Measurements from ENCODE around the gene ELF4.

Gene ELF4

DNA sequence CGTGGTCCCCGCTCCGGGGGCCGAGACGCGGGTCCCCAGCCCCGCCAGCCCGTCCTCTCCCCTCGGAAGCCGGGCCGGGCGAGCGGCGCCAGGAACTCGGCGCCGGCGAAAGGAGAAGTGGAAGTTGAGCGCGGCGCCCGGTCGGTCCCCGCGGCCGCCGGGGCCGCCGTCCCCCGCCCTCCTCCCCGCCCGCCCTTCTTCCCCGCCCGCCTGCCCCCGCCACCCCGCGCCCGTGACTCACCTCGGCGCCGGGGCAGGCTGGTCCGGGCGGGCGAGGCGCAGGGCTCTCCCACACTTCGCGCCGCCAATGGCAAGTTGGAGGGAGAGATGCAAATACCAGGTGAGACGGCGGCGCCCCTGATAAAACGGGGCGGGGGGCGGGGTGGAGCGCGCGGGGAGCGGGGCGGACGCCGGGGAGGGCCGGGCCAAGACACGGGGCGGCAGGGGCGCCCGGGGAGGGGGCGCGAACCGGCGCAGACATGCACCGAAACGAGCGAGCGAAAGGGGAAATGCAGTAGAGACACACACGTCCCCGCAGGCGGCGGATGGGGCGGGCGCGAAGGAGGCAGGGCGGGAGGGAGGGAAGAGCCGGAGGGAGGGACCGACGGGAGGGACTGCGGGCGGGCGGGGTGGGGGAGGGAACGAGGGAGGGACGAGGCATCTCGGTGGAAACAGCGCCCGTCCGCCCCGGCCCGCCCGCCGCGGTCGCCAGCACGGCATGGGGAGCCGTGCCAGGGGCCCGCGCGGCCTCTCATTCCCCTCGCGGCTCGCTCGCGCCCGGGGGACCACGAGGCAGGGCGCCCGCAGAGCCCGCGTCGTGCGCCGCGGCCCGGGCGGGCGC is at the start of gene ELF4:
ELF4 (minus strand) TSS at position 119 of the 841 bp plus-strand sequence. CDS start 29,167 bp downstream, outside the sequence.
- peak within 1 kb of the TSS; percentile 88 for H3K27ac ChIP-seq
- no peak for DNase-seq (ENCODE audit: low read depth, low spot score)

DNA sequence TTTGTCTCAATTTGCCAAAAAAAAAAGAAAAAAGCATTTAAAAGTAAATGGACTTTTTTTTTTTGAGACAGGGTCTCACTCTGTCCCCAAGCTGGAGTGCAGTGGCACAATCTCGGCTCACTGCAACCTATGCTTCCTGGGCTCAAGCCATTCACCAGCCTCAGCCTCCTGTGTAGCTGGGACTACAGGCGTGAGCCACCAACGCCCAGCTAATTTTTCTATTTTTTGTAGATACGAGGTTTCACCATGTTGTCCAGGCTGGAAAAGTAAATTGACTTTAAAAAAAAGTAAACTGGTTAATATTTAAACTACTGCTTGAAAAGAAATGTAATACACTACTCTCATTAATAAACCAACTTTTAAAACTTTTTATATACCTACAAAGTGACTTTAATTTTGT is 49.5 kb upstream of the ELF4 start:
- DNase-seq (ENCODE audit: low read depth, low spot score) = no peak
- no peak overlapping the region for H3K27ac ChIP-seq

DNA sequence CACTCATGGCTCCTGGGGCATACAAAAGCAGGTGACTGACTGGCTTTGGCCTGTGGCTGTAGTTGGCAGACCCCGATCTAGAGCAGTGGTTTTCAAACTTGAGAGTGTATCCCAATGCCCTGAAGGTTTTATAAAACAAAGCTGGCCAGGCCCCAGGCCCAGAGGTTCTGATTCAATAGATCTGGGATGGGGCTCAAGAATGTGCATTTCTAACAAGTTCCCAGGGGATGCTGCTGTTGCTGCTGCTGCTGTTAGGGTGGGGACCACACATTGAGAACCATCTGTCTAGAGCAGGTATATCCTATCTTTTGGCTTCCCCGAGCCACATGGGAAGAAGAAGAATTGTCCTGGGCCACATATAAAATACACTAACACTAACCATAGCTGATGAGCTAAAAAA is 48.0 kb upstream of the ELF4 start:
- no peak overlapping the region for H3K27ac ChIP-seq
- no peak for DNase-seq (ENCODE audit: low read depth, low spot score)

DNA sequence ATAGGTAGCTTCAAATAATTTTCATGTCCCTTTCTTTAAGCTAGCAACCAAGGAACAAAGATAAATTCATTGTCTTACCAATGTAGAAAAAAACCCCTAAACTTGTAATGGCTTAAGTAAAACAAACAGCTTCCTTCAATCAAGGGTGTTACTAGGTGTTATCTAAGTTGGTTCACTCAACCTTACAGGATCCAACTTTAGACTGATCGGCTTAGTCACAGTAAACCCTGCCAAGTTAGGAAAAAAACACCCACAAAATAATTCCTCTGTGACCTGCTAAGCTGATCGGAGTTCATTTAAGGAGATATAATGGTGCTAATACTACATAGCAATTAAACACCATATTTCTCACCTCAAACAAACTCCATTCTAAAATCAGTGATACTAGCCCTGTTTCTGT is 45.3 kb upstream of the ELF4 start:
- H3K27ac ChIP-seq = no peak overlapping the region
- no peak for DNase-seq (ENCODE audit: low read depth, low spot score)

DNA sequence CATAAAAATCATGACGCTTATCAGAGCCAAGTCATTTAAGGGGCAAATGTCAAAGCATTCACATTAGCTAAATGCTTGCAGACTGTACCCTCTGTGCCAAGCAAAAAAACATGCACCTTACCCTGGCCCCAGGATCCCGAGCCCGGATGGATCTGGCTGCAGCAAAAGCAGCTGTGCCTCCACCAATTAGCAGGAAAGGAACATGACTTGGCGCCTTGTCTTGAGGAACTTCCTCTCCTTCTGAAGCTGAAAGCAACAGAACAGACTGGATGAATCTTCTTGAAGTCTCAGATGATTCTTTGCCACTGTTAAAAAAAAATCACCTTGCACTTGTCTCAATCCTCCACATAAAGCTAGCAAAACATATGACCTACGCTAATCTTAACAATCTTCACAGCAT is 37.3 kb upstream of the ELF4 start:
- H3K27ac ChIP-seq = no peak overlapping the region
- no peak for DNase-seq (ENCODE audit: low read depth, low spot score)

DNA sequence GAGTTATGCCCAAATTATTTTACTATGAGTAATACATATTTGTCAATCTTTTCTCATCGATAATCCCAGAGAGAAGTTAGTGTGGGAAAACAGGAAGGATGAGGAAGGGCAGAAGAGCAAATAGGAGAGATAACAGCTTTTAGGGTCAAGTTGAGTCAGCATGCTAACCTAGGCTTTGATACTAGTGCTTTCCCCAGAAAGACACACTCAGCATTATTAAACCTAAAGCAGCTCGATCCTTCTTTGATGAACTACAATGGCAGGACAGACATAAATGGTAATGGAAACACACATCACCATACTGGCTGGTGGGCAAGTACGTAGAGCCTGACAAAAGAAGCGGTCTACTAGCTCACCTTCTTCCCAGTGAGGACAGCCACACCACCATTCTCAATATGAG is 34.8 kb upstream of the ELF4 start:
- no peak overlapping the region for H3K27ac ChIP-seq
- no peak for DNase-seq (ENCODE audit: low read depth, low spot score)

DNA sequence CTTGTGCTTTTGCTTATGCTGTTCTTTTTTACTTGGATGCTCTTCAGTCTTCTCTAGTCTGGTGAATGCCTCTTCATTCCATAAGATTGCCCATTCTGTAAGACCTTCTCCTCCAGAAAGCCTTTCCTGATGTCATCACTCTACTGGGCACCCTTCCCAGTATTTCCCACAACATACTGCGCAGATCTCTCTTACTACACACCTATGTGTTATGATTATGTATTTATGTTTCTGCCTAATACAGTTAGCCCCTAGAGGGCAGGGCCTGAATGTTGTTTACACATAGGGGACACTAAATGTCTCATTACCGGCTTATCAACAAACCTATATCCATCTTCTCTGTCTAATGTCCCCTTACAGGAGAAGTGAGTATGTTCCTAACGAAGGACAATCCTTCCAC is 34.2 kb upstream of the ELF4 start:
- no peak overlapping the region for H3K27ac ChIP-seq
- no peak for DNase-seq (ENCODE audit: low read depth, low spot score)

DNA sequence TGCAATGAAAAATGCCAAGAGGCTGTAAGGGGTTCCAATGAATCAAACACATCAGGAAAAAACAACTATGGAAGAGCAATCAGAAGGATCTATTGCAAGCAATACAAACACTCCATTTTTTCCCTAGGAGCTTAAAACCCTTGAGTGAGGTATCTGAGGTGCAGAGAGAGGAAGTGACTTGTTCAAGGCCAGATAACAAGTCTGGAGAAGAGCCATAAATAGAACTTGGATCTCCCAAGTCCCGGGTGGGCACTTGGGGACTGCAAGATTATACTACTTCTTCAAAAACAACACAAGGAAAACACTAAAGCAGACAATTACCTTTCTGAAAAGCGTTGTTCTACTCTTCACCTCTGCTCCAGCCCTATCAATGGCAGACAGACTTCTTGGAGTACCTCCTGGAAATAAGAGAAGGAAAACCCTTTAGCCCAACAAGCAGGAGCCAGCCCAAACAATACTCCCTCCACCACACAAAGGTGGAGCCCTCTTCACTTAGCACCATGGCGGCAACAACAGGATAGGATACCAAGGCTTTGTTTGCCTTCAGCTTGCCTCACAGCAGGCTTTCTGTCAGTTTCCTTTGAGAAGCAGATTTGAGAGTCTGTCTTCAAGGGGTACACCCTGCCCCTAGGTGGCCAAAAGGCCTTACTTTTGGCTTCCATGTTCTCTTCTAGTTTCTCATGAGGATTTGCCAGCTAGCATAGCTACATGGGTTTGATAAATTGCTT is 29.3 kb upstream of the ELF4 start:
- no peak overlapping the region for H3K27ac ChIP-seq
- DNase-seq (ENCODE audit: low read depth, low spot score) = no peak

DNA sequence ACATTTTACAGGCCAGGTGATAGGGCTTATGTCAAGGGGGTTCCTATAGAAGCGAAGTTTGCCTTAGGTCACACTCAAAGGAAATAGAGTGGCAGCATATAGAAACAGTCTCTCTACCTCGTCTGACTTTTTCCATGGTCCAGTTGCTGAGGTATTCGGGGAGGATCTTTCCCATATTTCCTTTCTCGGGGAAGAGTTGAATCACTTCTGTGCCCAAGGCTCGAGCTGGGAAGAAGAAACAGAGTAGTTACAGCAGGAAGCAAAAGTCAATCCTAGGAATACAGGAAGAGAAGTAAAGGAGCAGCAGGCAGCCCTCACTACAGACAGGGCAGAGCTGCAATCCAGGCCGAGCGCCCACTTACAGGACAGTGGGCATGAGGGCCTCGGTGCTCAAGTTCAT is 26.7 kb upstream of the ELF4 start:
- DNase-seq (ENCODE audit: low read depth, low spot score) = no peak
- H3K27ac ChIP-seq = no peak overlapping the region

DNA sequence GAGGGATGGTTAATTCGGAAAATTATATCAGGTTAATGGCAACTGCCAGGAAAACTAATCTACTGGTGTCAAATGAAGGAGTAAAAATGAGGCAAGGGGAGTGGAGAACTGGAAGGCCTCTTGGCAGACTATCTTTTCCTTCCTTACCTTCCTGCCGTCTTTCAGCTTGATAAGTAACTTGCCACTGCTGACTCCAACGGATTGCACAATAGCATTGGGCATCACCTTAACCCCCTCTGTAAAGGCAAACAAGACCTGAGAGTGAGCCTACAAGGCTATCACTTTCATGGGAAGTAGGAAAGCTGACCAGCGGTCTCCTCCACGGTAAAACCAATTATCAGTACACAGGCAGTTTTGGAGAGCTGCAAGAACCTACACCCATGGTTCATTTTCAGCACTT is 26.2 kb upstream of the ELF4 start:
- H3K27ac ChIP-seq = no peak overlapping the region
- DNase-seq (ENCODE audit: low read depth, low spot score) = no peak

DNA sequence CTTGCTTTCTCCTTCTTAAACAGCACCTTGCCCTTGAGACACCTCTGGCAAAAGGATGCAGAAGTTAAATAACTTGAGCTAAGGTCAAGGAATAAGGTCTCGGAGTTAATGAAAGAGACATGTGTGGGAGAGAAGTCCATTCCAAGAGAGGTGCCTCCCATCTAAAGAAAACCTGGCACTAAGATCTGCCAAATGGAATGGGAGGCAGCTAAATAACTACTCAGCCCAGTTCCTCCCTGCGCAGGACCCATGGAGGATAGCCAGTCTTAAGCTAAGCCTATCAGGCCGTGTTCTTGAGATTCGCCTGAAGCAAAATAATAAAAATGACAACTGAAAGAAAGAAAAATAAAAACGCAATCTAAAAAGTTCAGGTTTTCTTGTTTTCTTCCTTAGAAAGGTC is 20.7 kb upstream of the ELF4 start:
- DNase-seq (ENCODE audit: low read depth, low spot score) = no peak
- no peak overlapping the region for H3K27ac ChIP-seq

DNA sequence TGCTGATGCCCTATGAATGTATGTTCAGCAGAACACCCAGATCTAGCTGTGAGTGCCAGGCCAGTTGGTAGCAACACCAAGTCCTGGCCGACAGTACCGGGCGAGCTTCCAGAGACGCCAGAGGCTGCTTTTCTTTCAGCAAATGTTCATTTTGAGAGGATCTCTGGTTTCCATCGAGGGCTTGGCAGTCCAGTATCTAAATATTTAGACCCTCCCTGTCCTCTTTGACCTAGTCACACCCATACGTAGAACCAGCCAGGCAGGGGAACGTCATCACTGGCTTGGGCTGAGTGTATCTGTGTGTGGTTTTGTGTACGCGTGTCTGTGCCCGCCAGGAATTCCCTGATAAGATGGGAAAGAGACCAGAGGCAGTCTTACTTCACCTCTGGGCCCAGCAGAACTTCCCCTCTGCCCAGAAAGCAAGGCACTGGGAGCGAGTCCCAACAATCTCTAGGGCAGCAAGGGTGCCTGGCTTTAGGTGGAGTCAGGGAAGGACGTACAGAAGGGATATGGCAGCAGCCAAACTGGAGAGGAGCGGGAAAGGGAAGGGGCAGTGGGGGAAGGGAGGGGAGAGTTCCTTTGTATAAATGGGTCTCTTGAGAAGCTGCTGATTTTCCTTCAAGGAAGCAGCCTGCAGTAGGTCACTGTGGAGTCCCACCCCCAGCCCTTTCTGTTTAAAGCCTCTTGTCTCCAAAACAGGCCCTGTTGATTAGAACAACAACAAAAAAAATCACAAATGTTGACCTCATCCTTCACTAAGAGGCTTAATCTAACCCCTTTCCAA is 15.0 kb upstream of the ELF4 start:
- H3K27ac ChIP-seq = peak overlapping the region; percentile 72
- DNase-seq (ENCODE audit: low read depth, low spot score) = peak; percentile 78

DNA sequence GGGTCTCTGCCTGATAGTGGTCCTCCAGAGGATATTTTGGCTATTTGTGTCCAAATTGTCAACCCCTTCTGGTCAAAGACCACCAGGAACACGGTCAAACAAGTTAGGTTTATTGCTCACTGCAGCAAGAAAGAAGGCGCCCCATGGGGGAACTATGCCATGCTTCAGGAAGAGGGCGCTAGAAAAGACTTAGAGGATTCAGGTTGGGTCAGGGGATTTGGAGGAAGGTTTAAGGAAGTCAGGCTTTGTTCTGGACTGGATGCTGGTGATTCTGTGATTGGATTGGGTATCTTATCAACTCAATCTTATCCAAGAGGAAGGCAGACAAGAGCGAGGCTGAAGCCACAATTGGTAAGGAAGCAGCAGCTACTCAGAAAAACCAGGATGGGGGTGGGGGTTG is 14.3 kb upstream of the ELF4 start:
- peak overlapping the region; percentile 72 for H3K27ac ChIP-seq
- no peak for DNase-seq (ENCODE audit: low read depth, low spot score)

DNA sequence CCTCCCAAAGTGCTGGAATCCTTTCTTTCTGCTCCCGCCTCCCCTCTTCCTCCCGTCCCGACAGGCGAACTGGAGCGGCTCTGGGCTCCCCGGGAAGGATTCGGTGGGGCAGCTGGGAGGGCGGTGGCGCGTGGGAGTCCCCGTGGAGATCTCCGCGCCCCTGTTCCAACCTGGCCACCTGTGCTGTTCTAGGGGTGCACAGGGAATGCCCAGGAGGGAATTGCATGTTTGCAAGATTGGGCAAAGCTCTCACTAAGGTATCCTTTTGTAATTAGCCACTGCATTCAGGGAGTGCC is 11.2 kb upstream of the ELF4 start:
- no peak for DNase-seq (ENCODE audit: low read depth, low spot score)
- H3K27ac ChIP-seq = peak overlapping the region; percentile 63

DNA sequence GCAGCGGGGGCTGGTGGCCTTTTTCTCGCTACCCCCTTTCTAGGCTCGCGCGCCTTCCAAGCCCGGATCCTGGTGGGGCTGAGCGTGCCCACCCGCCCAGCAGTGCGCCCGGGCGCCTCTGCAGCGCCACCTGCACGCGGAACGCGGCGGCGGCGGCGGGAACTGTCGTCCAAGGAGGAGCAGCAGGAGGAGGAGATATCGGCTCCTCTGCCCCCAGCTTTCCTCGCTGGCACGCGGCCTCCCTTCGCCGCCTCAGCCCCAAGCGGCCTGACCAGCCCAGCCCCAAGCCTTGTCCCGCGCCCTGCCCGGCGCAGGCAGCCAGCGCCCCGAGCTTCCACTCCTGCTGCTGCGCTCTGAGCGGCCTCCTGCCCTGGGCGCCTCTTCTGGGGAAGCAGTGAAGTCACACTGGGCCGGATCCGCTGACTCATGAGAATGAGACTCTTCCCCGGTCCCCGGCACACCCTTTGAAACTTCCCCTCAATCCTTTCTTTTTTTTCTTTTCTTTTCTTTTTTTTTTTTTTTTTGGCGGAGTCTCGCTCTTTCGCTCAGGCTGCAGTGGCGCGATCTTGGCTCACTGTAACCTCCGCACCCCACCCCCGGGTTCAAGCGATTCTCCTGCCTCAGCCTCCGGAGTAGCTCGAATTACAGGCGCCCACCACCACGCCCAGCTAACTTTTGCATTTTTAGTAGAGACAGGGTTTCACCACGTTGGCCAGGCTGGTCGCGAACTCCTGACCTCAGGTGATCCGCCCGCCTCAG is 10.6 kb upstream of the ELF4 start:
- H3K27ac ChIP-seq = peak overlapping the region; percentile 63
- DNase-seq (ENCODE audit: low read depth, low spot score) = no peak

DNA sequence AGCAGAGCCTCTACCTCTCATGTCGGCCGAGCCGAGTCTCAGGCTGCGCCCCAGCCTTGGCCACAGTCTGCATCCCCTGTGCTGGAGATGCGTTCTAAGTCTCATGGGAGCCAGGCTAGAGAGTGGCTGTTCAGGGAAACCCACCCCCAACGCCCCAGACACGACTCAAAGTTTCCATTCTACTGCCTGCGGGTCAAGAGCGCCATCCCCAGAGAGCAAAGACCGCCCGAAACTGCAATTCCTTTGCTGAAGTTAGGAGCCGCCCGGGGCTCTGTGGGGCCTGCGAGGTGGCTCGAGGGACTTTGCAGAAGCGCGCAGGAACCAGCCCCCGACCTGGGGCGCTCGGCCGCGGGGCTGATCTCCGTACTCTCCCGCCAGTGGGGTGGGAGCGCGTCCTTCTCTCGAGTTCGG is 10.0 kb upstream of the ELF4 start:
- DNase-seq (ENCODE audit: low read depth, low spot score) = no peak
- peak overlapping the region; percentile 63 for H3K27ac ChIP-seq

DNA sequence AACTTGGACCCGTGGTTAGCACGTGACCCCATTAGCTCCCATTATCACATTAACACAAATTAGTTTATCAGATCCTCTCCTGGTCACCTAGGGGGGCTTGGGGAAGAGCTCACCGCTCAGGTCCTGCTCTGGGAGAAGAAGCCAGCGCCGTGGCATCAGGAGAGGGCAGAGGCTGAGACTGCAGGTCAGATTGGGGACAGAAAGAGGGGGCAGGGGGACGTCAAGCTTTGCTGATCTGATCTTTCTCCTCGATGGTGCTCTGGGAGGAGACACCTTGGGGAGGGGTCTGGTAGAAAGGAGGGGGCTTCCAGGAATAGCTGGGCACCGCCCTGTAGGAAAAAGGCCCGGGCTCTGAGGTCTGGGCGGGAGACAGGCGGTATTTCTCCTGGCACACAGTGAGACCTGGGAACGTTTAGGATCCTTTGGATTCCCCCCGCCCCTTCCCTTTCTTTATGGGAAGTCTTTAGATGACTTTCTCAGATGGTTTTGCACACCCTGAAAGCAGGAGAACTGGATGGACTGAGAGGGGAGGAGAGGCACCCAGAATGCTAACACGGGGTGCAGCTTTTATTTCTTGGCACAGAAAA is 9.1 kb upstream of the ELF4 start:
- no peak overlapping the region for H3K27ac ChIP-seq
- DNase-seq (ENCODE audit: low read depth, low spot score) = no peak

DNA sequence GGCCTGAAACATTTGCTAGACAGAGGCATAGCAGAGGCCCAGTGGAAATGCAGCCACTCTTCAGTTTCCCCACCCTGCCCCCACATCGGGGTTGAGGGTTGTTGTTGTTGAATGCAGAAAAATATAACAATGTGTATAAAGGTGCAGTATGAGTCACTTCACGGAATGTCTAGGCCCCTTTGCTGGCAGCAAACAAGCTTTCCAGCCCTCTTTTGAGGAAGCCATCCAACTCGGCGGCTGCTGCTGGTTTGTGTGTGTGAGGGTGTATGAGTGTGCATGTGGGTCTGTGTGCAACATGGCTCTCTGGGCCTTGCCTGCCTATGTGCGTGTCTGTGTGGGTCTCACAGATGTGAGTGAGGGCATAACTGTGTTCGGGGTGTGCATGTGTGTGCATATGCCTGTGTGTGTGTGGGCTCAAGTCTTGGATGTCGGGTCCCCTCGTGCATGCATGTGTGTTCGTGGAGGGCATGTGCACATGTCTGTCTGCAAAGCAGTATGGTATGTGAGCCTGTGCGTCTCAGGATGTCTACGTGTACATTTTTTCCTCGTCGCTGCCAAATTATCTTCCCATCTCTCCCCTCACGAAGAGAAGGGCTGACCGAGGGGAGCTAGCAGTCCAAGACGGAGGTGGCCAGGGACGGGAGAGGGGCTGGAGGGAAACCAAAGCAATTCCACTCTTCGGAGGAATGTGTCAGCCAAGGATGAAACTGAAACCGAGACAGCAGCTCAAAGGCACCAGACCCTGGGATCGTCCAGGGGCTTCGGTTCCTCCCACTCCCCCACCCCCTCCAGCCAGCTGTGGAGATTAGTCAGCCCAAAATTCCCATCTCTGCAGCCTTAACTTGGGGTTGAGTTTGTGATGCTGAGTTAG is 8.4 kb upstream of the ELF4 start:
- DNase-seq (ENCODE audit: low read depth, low spot score) = no peak
- H3K27ac ChIP-seq = no peak overlapping the region

DNA sequence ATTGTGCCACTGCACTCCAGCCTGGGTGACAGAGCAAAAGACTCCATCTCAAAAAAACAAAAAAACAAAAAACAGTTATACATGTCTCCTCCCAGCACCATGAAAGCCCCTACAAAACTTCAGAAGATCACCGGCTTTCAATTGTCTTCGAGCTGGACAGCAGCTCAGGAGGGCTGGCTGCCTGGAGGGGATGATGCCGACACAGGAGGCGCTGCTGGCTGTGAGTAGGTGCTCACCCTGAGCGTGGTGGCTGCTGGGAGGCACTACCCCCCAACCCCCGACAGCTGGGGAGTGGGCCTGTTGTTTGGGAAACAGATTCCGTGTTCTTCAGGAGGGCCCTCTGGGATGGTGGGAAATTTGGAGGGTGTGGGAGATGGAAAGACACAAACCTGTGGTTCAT is 6.9 kb upstream of the ELF4 start:
- DNase-seq (ENCODE audit: low read depth, low spot score) = no peak
- no peak overlapping the region for H3K27ac ChIP-seq
